Omental fat pad (tissue), 4 donors: ENCODE results near the gene UPF3A. TPM values are rescaled to one million over a fixed set of nuclear protein-coding genes. Genes with fewer than 3 reads are reported as not detected.

Experiments
- ATAC-seq: fragments of 150-250 bp; one replicate; pipeline ENCODE4 v1.9.1; 2016; ENCODE audit warnings: mild to moderate bottlenecking, moderate library complexity; ENCODE audit not compliant: low FRiP score
- DNase-seq: peaks from one replicate; pipeline ENCODE4 v3.0.0-alpha.2; 2019; ENCODE audit warnings: low spot score
- total RNA-seq, 4 donors: library from RNA; depleted of rRNA; stranded (reverse); fragments of >200 nt; gene quantifications; one replicate each; pipeline ENCODE4 v1.1.0, GENCODE V29; 2016
- TF ChIP-seq, protein P1 (sequence below), 3 donors: fragments of 450-650 bp; IDR thresholded peaks; one replicate each; pipeline ENCODE4 v1.5.1; 2016 to 2017; ENCODE audit warnings: antibody characterized with exemption in 3 of 3, mild to moderate bottlenecking in 3 of 3, moderate library complexity in 2 of 3

The UPF3A gene
- total RNA-seq, 4 donors from 2014 or later: 25.1 to 60.7 (median 39.0) TPM

DNA sequence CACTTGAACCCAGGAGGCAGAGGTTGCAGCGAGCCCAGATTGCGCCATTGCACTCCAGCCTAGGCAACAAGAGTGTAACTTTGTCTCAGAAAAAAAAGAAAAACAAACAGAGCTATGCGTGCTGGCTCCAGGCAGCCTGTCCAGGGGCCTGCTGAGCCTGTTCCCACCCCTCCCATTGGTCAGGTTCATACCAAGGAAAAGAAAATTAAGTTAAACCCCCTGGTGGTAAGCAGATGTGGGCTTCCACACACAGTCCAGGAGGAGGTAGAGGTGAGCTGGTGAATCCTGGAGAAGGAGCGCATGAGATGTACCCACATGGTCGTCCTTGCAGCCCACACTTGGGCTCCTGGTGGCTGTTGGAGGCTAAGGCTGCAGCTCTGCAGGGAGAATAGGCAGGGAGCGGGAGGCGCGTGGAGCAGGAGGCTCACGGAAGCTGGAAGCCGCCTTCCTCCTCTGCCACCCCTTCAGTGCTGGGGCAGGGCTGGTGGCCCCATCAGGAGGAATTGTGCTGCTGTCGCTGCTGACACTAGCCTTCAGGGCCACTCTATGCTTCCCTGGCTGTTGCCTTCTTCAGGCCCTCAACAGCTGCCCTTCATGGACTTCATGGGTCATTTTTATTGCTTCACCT, 22.4 kb downstream of the UPF3A start:
- DNase-seq (no peak), ATAC-seq (no peak)

DNA sequence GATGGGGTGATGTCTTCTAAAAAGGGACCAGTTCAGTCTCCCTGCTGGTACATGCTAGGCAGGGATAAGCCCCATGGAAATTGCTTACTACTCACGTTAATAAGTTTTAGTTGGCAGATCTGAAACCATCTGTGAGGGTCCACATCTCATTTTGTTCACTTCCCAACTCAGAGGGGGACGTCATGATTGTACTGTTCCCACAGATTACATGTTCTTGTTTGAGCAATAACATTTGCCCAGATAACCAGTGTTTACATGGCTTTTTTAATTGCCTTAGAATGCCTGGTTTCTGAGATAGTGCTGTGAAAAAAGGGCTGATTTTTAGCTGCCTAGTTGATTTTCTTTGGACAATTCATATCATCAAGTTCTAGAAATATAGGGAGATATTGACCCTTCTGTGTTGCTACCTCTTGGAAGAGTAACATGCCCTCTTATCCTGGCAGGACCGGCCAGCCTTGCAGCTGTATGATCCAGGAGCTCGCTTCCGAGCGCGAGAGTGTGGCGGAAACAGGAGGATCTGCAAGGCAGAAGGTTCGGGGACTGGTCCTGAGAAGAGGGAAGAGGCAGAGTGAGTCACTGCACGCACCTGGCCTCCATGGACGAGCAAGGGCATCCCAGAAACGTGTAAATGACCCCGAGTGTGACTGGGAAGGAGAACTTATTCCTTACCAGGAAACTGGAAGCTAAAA, 23.1 kb downstream of the UPF3A start:
- ATAC-seq (no peak), DNase-seq (no peak)
- TF ChIP-seq, protein P1, sequence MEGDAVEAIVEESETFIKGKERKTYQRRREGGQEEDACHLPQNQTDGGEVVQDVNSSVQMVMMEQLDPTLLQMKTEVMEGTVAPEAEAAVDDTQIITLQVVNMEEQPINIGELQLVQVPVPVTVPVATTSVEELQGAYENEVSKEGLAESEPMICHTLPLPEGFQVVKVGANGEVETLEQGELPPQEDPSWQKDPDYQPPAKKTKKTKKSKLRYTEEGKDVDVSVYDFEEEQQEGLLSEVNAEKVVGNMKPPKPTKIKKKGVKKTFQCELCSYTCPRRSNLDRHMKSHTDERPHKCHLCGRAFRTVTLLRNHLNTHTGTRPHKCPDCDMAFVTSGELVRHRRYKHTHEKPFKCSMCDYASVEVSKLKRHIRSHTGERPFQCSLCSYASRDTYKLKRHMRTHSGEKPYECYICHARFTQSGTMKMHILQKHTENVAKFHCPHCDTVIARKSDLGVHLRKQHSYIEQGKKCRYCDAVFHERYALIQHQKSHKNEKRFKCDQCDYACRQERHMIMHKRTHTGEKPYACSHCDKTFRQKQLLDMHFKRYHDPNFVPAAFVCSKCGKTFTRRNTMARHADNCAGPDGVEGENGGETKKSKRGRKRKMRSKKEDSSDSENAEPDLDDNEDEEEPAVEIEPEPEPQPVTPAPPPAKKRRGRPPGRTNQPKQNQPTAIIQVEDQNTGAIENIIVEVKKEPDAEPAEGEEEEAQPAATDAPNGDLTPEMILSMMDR (IDR thresholded peaks at IDR 0.05): no peak

More for the DNA sequence above, 22.4 kb downstream of the UPF3A start:
- TF ChIP-seq, protein P1 (IDR thresholded peaks at IDR 0.05): no peak

DNA sequence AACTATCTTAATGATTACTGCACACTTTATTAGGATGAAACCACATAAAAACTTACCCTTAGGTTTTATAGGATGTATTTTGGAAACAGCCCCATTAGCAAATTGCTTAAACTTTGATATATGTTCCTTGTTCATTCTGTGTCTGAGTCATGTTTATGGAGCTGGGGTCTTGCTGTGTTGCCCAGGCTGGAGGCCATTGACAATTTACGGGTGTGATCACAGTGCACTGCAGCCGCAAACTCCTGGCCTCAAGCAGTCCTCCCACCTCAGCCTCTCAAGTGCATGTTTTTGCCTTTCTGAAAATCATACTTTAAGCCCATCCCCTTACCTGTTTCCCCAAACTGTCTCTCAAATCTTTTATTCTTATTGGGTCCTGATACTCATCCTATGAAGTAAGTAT, 27.7 kb downstream of the UPF3A start:
- DNase-seq (no peak), ATAC-seq (no peak)
- TF ChIP-seq, protein P1 (IDR thresholded peaks at IDR 0.05): no peak

DNA sequence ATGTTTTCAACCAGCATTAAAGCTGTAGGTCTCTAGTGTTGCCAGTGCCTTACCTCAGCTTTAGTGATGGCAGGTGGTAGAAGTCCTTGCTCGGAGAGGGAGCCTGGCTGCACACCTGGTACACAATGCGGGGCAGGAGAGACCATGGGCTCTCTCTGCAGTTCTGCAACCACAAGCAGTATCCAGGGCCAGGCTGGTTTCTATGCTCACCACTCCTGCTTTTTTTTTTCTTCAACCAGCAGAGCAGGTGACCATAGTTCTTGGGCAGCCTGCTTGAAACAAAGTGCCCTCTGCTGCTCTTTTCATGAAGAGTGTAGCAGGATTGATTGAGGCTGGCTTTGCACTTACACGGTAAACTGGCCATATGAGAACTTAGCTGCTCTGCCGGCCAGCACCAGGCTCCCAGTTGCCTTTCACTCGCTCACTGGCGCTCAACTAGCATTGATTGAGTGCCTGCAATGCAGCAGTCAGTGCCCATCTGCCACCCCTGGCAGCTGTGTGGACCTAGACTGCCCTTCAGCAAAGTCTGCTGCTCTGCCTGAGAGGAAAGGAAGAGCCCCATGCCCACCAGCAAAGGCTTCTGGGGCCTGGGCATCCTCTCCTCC, 28.5 kb downstream of the UPF3A start:
- TF ChIP-seq, protein P1 (IDR thresholded peaks at IDR 0.05): no peak
- ATAC-seq (no peak), DNase-seq (no peak)

DNA sequence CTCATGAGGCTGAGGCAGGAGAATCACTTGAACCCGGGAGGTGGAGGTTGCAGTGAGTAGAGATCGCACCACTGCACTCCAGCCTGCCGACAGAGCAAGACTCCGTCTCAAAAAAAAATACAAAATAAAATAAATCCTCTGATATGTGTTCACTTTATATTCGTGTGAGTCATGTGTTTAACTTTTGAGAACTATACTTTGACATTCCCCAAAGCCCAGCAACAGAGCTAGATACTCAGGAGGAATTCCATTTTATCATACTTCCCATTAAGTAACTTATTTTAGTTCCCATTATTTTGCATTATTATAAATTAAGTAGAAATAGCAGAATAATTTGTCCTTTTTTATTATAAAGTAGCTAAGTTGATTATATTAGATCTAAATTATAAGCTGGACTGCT, 29.6 kb downstream of the UPF3A start:
- DNase-seq (no peak), ATAC-seq (no peak)
- TF ChIP-seq, protein P1 (IDR thresholded peaks at IDR 0.05): no peak

DNA sequence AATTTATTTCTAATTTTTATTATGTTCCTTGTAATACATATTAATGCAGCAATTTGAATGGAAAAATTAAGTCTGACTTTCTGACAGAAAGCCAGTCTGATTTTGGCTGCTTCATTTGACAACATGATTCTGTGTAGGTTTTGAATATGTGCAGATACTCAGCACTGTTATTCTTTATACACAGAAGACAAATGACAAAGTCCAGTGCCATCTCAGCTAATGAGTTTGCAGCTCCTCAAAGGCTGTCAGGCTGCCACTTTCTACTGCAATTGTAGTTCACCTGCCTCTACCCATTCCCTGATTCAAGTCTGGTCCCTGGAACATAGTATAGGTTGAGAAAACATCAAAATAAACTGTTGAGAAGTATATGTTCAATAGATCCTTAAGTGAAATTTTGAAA, 30.0 kb downstream of the UPF3A start:
- TF ChIP-seq, protein P1 (IDR thresholded peaks at IDR 0.05): no peak
- no peak for ATAC-seq
- DNase-seq: no peak
